GM12865 (cell line): Measurements from ENCODE around the gene SSBP2.

ENCODE experiments used
- DNase-seq: peaks from one replicate; pipeline ENCODE4 v3.0.0; 2010; ENCODE audit warnings: low read depth
- H3K4me3 ChIP-seq: 2 replicates; pipeline ENCODE4 v1.5.1; 2011; ENCODE audit warnings: mild to moderate bottlenecking, low read depth, low read length, control low read depth
- TF ChIP-seq, protein P1 (sequence below): IDR thresholded peaks from 2 replicates; pipeline ENCODE4 v1.5.1; 2011; ENCODE audit warnings: low read length, control low read depth, low read depth, inconsistent platforms; ENCODE audit not compliant: insufficient read depth; ENCODE audit errors: missing control alignments

Gene SSBP2

DNA sequence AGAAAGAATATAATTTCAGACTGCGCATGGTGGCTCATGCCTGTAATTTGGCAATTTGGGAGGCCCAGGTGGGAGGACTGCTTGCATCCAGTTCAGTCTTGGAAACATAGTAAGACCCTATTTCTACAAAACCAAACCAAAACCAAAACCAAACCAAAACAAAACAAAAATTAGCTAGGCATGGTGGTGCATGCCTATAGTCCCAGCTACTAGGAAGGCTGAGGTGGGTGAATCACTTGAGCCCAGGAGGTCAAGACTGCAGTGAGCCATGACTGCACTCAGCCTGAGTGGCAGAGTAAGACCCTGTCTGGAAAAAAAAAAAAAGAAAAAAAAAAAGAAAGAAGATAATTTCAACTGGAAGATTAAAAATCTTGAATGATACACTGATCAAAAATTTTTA lies 220.0 kb downstream of the SSBP2 start:
- no peak for DNase-seq
- TF ChIP-seq, protein P1, sequence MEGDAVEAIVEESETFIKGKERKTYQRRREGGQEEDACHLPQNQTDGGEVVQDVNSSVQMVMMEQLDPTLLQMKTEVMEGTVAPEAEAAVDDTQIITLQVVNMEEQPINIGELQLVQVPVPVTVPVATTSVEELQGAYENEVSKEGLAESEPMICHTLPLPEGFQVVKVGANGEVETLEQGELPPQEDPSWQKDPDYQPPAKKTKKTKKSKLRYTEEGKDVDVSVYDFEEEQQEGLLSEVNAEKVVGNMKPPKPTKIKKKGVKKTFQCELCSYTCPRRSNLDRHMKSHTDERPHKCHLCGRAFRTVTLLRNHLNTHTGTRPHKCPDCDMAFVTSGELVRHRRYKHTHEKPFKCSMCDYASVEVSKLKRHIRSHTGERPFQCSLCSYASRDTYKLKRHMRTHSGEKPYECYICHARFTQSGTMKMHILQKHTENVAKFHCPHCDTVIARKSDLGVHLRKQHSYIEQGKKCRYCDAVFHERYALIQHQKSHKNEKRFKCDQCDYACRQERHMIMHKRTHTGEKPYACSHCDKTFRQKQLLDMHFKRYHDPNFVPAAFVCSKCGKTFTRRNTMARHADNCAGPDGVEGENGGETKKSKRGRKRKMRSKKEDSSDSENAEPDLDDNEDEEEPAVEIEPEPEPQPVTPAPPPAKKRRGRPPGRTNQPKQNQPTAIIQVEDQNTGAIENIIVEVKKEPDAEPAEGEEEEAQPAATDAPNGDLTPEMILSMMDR, result no peak
- H3K4me3 ChIP-seq, result no peak overlapping the region

DNA sequence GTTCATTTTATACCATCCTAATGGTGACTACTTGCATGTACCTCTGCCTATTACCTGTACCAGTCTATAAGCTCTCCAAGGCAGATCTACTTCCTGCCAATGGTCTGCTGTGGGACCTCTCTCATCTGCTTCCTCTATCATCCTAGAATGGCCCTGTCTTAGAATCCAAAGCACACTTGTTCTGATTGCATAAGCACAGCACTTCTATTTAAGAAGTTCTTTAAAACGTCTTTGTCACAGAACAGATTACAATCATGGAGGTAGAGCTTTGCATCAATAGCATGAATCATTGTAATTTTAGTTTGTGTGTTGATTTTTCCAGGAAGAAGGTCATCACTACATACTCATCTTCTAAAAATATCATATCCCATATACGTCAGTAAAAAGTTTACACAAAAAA lies 225.2 kb downstream of the SSBP2 start:
- DNase-seq, result no peak
- TF ChIP-seq, protein P1, result no peak
- no peak overlapping the region for H3K4me3 ChIP-seq

DNA sequence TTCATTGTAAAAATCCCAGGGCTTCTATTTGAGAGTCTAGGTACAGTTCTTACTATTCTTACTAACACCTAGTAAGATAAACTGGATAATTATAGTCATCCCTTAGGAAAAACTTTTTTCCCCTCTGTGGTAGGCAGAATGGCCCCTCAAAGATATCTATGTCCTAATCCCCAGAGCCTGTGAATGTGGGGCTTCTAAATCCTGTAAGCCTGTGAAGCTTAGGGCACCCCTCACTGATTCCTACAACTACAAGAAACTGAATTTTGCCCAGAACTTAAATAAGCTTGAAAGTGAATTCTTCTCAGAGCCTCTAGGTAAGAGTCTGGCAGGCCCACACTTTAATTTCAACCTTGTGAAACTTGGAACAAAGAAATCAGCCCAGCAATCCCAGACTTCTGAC lies 226.9 kb downstream of the SSBP2 start:
- H3K4me3 ChIP-seq, result no peak overlapping the region
- DNase-seq, result no peak
- TF ChIP-seq, protein P1, result no peak

DNA sequence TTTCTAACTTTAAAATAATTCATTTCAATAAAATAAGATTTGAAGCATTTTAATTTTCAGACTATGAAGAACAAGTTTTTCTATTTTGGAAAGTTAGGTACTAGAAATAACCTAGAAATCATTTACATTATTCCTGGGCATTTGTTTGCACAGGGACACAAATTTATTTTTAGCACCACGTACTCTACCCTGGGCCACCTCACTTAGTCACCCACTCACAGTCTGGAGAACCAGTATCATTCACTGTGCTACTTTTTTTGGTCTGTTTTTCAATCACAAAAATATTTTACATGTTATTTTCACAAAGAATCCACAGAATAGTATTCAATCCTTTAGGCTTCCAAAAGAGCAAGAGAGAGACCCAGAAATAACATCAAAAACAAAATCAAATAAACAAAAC lies 228.3 kb downstream of the SSBP2 start:
- H3K4me3 ChIP-seq, result no peak overlapping the region
- TF ChIP-seq, protein P1, result no peak
- no peak for DNase-seq

DNA sequence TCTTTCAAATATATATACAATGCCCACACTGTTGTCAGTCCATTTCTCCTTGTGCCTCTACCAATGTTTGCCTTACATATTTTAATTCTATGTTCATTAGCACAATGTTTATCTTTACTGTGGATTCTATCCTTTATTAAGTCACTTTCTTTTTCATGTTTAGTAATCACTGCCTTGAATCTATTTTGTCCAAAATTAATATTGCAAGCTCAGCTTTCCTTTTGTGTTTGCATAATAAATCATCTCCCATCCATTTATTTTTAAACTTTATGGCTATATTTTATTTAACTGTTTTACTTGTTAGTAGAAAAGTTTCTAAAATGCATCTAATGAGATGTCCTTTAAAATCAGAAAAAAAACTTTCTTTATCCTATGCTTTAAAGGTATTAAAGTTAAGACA lies 230.1 kb downstream of the SSBP2 start:
- TF ChIP-seq, protein P1, result no peak
- no peak overlapping the region for H3K4me3 ChIP-seq
- no peak for DNase-seq

DNA sequence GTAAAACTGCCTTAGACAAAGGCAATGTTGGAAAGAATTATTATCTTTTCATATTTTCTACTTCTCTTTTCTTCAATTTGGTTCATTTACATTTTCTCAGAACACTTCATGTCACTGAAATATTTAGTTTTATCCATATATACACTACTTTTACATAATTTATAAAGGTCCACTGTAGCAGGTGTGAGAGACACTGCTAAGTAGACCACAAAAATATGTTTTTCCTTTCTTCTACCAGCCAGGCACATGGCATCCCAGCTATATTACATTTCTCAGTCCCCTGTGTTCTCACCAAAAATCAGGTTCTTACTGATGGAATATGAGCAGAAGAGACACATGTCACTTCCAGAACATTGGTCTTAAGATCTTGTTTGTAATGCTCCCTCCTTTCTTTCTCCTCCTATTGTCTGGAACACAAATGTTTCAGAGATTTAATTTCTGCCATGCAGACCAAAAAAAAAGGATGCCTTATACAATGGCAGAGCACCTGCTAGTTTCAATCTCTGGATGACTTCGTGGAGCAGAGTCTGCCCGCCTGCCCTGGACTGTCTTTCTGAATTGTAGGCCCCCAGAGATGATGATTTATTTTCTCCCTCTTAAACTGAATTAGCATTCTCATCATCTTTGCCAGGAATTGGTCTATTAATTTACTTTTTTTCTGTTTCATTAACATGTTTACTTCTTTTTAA lies 231.5 kb downstream of the SSBP2 start:
- TF ChIP-seq, protein P1, result no peak
- DNase-seq, result no peak
- H3K4me3 ChIP-seq, result no peak overlapping the region

DNA sequence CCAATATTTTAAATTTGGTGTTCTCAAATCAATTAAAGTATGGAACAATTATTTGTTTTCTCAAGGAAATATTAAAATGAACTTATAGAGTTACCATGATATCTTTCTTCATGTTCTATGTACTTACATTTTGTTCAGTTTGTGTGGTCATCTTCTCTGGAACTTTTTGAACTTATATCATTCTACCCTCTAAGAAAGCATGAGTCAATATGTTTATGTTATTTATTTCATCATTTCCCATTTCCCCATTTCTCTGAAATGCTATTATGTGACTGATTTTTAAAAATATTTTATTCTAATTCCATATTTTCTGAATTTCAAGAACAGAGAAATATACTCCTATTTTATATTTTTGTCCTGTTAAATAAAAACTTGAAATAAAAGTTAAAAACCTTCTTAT lies 233.4 kb downstream of the SSBP2 start:
- no peak for DNase-seq
- H3K4me3 ChIP-seq, result no peak overlapping the region
- TF ChIP-seq, protein P1, result no peak
